ENCODE results near the gene ALG2. TPM values are rescaled to one million over a fixed set of nuclear protein-coding genes. Genes with fewer than 3 reads are reported as not detected.
A peak's percentile ranks its signal among the peaks of the same experiment; 100 is the strongest.

ALG2 gene
- total and polyA plus RNA-seq, 2 of the 13 experiments (the other 11 are each of a cell fraction or from before 2014, with no cell fraction given) = 46.2 to 49.0 TPM

GRCh38 chr9:99266255-99267023 is 44.7 kb upstream of the ALG2 start (continued):
- TF ChIP-seq PAXIP1 (CRISPR knock-in tag; conservative IDR thresholded peaks at IDR 0.05) = peak; percentile 59
- peak; percentile 88 for TF ChIP-seq ZMYM4 (CRISPR knock-in tag; IDR thresholded peaks at IDR 0.05)
- no peak for TF ChIP-seq ELF1 (CRISPR knock-in tag; IDR thresholded peaks at IDR 0.05)
- peak; percentile 86 for TF ChIP-seq MLX (CRISPR knock-in tag; IDR thresholded peaks at IDR 0.05)
- peak; percentile 90 for TF ChIP-seq ZNF362 (CRISPR knock-in tag; IDR thresholded peaks at IDR 0.05; ENCODE audit: borderline replicate concordance)
- 0 out of 2 replicates have a peak, but pooled peaks have one; percentile 42 for TF ChIP-seq KLF11 (CRISPR knock-in tag; IDR thresholded peaks at IDR 0.05)
- peak; percentile 51; the same call in 1 of the 2 replicates for TF ChIP-seq MIER3 (CRISPR knock-in tag; IDR thresholded peaks at IDR 0.05; ENCODE audit: borderline replicate concordance)
- peak; percentile 40; the same call in 1 of the 2 replicates for TF ChIP-seq BHLHE40 (IDR thresholded peaks at IDR 0.05; ENCODE audit: low read length)
- TF ChIP-seq ZNF207 (IDR thresholded peaks at IDR 0.05; ENCODE audit: borderline replicate concordance) = no peak
- TF ChIP-seq FOXJ3 (CRISPR knock-in tag; IDR thresholded peaks at IDR 0.05; ENCODE audit: borderline replicate concordance) = peak; percentile 65; the same call in 1 of the 2 replicates
- peak; percentile 83; the same call in 1 of the 2 replicates for TF ChIP-seq FOXO1 (CRISPR knock-in tag; IDR thresholded peaks at IDR 0.05)
- TF ChIP-seq HIVEP1 (CRISPR knock-in tag; IDR thresholded peaks at IDR 0.05) = no peak
- TF ChIP-seq ZBTB49 (CRISPR knock-in tag; IDR thresholded peaks at IDR 0.05; ENCODE audit: borderline replicate concordance) = no peak
- no peak for TF ChIP-seq LCORL (IDR thresholded peaks at IDR 0.05)
- TF ChIP-seq LCORL (CRISPR knock-in tag; IDR thresholded peaks at IDR 0.05) = 0 out of 2 replicates have a peak, but pooled peaks have one; percentile 20
- TF ChIP-seq SP1 (IDR thresholded peaks at IDR 0.05) = no peak
- 0 out of 2 replicates have a peak, but pooled peaks have one; percentile 17 for TF ChIP-seq SP1 (CRISPR knock-in tag; IDR thresholded peaks at IDR 0.05)
- TF ChIP-seq ERF (CRISPR knock-in tag; IDR thresholded peaks at IDR 0.05) = peak; percentile 82
- peak; percentile 57 for TF ChIP-seq SMC3 (IDR thresholded peaks at IDR 0.05; ENCODE audit: low read length)
- TF ChIP-seq HNF4G (IDR thresholded peaks at IDR 0.05; ENCODE audit: borderline replicate concordance, low read depth, low read length) = peak; percentile 70; the same call in 1 of the 2 replicates
- TF ChIP-seq HNF4G (CRISPR knock-in tag; IDR thresholded peaks at IDR 0.05; ENCODE audit: borderline replicate concordance, low read depth) = peak; percentile 25; the same call in 1 of the 2 replicates
- TF ChIP-seq ATF7-NPFF (CRISPR knock-in tag; IDR thresholded peaks at IDR 0.05; ENCODE audit: low read depth) = no peak
- 0 out of 2 replicates have a peak, but pooled peaks have one; percentile 32 for TF ChIP-seq ZNF644 (CRISPR knock-in tag; IDR thresholded peaks at IDR 0.05; ENCODE audit: low read depth)
- TF ChIP-seq ZNF496 (CRISPR knock-in tag; IDR thresholded peaks at IDR 0.05; ENCODE audit: insufficient replicate concordance) = no peak

All from HepG2 (cell line).